SK-N-SH treated with all-trans-retinoic acid at 6 μM for 48 hours (cell line): ENCODE measurements around the gene FOXN3.

ENCODE experiments used
- ATAC-seq: fragments of 200-7000 bp; cut with Tn5 transposase; 3 replicates; pipeline ENCODE4 v1.9.1; 2020; ENCODE audit warnings: mild to moderate bottlenecking, moderate library complexity
- ARNTL ChIP-seq: fragments of 450-650 bp; formaldehyde crosslinking; IDR thresholded peaks from 2 replicates; pipeline ENCODE4 v1.5.0; 2020; ENCODE audit warnings: low read depth, mild to moderate bottlenecking, moderate library complexity, borderline replicate concordance
- BACH2 ChIP-seq: fragments of 250-450 bp; sonication (Bioruptor Pico); IDR thresholded peaks from 2 replicates; pipeline ENCODE4 v1.9.0; 2021; ENCODE audit warnings: mild to moderate bottlenecking, borderline replicate concordance
- CSDC2 ChIP-seq: fragments of 250-450 bp; sonication (Bioruptor Pico); IDR thresholded peaks from 2 replicates; pipeline ENCODE4 v1.5.0; 2020; ENCODE audit warnings: mild to moderate bottlenecking, moderate library complexity
- GLIS3 ChIP-seq: fragments of 250-450 bp; sonication (Bioruptor Pico); IDR thresholded peaks from 2 replicates; pipeline ENCODE4 v1.5.0; 2020; ENCODE audit warnings: mild to moderate bottlenecking, moderate library complexity
- ISL1 ChIP-seq: fragments of 250-450 bp; sonication (Bioruptor Pico); IDR thresholded peaks from 2 replicates; pipeline ENCODE4 v2.1.2; 2022; ENCODE audit warnings: mild to moderate bottlenecking, moderate library complexity
- OSR1 ChIP-seq: fragments of 250-450 bp; sonication (Bioruptor Pico); IDR thresholded peaks from 2 replicates; pipeline ENCODE4 v1.8.0; 2022; ENCODE audit warnings: moderate library complexity, mild to moderate bottlenecking, inconsistent platforms
- RARB ChIP-seq: fragments of 250-450 bp; sonication (Bioruptor Pico); IDR thresholded peaks from 2 replicates; pipeline ENCODE4 v1.8.0; 2021; ENCODE audit warnings: mild to moderate bottlenecking, moderate library complexity
- SNAI2 ChIP-seq: fragments of 250-450 bp; sonication (Bioruptor Pico); IDR thresholded peaks from 2 replicates; pipeline ENCODE4 v1.5.0; 2020; ENCODE audit warnings: mild to moderate bottlenecking, moderate library complexity
- TCF4 ChIP-seq: fragments of 250-450 bp; sonication (Bioruptor Pico); IDR thresholded peaks from 2 replicates; pipeline ENCODE4 v1.8.0; 2021; ENCODE audit warnings: mild to moderate bottlenecking, moderate library complexity, borderline replicate concordance
- TOX ChIP-seq: fragments of 250-450 bp; sonication (Bioruptor Pico); IDR thresholded peaks from 2 replicates; pipeline ENCODE4 v1.8.0; 2021; ENCODE audit warnings: mild to moderate bottlenecking, moderate library complexity, borderline replicate concordance
- ZC3H10 ChIP-seq: fragments of 250-450 bp; sonication (Bioruptor Pico); IDR thresholded peaks from 2 replicates; pipeline ENCODE4 v1.5.1; 2021; ENCODE audit warnings: mild to moderate bottlenecking, moderate library complexity
- ZFP3 ChIP-seq: fragments of 250-450 bp; sonication (Bioruptor Pico); IDR thresholded peaks from 2 replicates; pipeline ENCODE4 v1.5.0; 2020; ENCODE audit warnings: mild to moderate bottlenecking, moderate library complexity
- ZFP30 ChIP-seq: fragments of 450-650 bp; formaldehyde crosslinking; IDR thresholded peaks from 2 replicates; pipeline ENCODE4 v1.5.0; 2022; ENCODE audit warnings: mild to moderate bottlenecking, moderate library complexity
- ZNF565 ChIP-seq: fragments of 450-650 bp; formaldehyde crosslinking; conservative IDR thresholded peaks from 2 replicates; pipeline ENCODE4 v1.5.0; 2020; ENCODE audit warnings: low read depth, mild to moderate bottlenecking, moderate library complexity
- ZNF70 ChIP-seq: fragments of 450-650 bp; formaldehyde crosslinking; IDR thresholded peaks from 2 replicates; pipeline ENCODE4 v1.5.0; 2020; ENCODE audit warnings: mild to moderate bottlenecking, moderate library complexity
- TF ChIP-seq, protein P1 (sequence below): fragments of 250-450 bp; sonication (Bioruptor Pico); IDR thresholded peaks from 2 replicates; pipeline ENCODE4 v1.5.0; 2020; ENCODE audit warnings: mild to moderate bottlenecking, moderate library complexity
- TF ChIP-seq, protein P2 (sequence below): fragments of 250-450 bp; sonication (Bioruptor Pico); IDR thresholded peaks from 2 replicates; pipeline ENCODE4 v1.5.1; 2021; ENCODE audit warnings: mild to moderate bottlenecking, moderate library complexity
- TF ChIP-seq, protein P3 (sequence below): fragments of 250-450 bp; sonication (Bioruptor Pico); IDR thresholded peaks from 2 replicates; pipeline ENCODE4 v1.8.0; 2021; ENCODE audit warnings: low read depth, mild to moderate bottlenecking, moderate library complexity, borderline replicate concordance
- TF ChIP-seq, protein P4 (sequence below): fragments of 250-450 bp; sonication (Bioruptor Pico); IDR thresholded peaks from 2 replicates; pipeline ENCODE4 v1.5.1; 2020; ENCODE audit warnings: low read depth, mild to moderate bottlenecking, moderate library complexity
- TF ChIP-seq, protein P5 (sequence below): fragments of 250-450 bp; sonication (Bioruptor Pico); IDR thresholded peaks from 2 replicates; pipeline ENCODE4 v1.8.0; 2020; ENCODE audit warnings: mild to moderate bottlenecking, moderate library complexity, borderline replicate concordance

Gene FOXN3

DNA sequence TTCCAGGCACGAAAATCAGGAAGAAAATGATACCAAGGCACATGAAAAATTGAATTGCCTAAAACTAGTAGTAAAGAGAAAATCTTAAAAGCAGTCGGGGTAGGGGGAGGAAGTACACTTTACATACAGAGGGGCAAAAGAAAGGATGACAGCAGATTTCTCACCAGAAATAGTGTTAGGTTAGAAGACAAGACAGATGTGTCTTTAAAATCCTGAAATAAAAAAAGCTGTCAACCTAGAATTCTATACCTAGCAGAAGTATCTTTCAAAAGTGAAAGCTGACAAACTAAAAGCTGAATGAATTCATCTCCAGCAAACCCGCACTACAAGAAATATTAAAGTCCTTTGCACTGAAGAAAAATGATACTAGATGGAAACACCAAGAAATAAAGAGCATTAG, 280.4 kb downstream of the FOXN3 start:
- TF ChIP-seq, protein P1, sequence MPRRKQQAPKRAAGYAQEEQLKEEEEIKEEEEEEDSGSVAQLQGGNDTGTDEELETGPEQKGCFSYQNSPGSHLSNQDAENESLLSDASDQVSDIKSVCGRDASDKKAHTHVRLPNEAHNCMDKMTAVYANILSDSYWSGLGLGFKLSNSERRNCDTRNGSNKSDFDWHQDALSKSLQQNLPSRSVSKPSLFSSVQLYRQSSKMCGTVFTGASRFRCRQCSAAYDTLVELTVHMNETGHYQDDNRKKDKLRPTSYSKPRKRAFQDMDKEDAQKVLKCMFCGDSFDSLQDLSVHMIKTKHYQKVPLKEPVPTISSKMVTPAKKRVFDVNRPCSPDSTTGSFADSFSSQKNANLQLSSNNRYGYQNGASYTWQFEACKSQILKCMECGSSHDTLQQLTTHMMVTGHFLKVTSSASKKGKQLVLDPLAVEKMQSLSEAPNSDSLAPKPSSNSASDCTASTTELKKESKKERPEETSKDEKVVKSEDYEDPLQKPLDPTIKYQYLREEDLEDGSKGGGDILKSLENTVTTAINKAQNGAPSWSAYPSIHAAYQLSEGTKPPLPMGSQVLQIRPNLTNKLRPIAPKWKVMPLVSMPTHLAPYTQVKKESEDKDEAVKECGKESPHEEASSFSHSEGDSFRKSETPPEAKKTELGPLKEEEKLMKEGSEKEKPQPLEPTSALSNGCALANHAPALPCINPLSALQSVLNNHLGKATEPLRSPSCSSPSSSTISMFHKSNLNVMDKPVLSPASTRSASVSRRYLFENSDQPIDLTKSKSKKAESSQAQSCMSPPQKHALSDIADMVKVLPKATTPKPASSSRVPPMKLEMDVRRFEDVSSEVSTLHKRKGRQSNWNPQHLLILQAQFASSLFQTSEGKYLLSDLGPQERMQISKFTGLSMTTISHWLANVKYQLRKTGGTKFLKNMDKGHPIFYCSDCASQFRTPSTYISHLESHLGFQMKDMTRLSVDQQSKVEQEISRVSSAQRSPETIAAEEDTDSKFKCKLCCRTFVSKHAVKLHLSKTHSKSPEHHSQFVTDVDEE (CRISPR knock-in tag) = no peak
- no peak for TF ChIP-seq ZFP3 (CRISPR knock-in tag)
- TF ChIP-seq, protein P2, sequence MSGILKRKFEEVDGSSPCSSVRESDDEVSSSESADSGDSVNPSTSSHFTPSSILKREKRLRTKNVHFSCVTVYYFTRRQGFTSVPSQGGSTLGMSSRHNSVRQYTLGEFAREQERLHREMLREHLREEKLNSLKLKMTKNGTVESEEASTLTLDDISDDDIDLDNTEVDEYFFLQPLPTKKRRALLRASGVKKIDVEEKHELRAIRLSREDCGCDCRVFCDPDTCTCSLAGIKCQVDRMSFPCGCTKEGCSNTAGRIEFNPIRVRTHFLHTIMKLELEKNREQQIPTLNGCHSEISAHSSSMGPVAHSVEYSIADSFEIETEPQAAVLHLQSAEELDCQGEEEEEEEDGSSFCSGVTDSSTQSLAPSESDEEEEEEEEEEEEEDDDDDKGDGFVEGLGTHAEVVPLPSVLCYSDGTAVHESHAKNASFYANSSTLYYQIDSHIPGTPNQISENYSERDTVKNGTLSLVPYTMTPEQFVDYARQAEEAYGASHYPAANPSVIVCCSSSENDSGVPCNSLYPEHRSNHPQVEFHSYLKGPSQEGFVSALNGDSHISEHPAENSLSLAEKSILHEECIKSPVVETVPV (CRISPR knock-in tag) = no peak
- TF ChIP-seq, protein P3, sequence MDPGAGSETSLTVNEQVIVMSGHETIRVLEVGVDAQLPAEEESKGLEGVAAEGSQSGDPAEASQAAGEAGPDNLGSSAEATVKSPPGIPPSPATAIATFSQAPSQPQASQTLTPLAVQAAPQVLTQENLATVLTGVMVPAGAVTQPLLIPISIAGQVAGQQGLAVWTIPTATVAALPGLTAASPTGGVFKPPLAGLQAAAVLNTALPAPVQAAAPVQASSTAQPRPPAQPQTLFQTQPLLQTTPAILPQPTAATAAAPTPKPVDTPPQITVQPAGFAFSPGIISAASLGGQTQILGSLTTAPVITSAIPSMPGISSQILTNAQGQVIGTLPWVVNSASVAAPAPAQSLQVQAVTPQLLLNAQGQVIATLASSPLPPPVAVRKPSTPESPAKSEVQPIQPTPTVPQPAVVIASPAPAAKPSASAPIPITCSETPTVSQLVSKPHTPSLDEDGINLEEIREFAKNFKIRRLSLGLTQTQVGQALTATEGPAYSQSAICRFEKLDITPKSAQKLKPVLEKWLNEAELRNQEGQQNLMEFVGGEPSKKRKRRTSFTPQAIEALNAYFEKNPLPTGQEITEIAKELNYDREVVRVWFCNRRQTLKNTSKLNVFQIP = no peak
- TF ChIP-seq ZNF565 (CRISPR knock-in tag) = no peak
- no peak for ATAC-seq

DNA sequence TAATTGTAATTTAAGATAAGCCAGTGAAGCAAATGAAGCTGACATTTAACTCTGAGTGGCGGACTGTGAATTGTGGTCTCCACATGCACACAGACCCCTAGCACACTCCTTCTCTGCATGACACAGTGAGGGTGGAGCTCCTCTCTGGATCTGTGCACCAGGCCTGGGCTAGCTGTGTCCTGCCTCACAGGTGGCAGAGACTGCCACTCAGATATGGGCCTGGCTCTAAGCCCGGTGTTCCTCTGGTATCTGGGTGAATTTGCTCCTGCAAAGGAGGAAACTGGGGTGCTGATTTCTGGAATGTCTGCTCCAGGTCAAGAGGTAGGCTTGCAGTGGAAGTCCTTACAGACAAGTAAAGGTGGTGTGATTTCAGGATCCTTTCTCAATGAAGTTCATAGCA, 282.4 kb downstream of the FOXN3 start:
- no peak for ATAC-seq
- TF ChIP-seq, protein P2 (CRISPR knock-in tag) = no peak
- TF ChIP-seq ZNF565 (CRISPR knock-in tag) (no peak), CSDC2 (CRISPR knock-in tag) (no peak), RARB (CRISPR knock-in tag) (no peak), SNAI2 (CRISPR knock-in tag) (no peak), OSR1 (CRISPR knock-in tag) (no peak), ZFP3 (CRISPR knock-in tag) (no peak), BACH2 (CRISPR knock-in tag) (no peak), ZNF70 (CRISPR knock-in tag) (no peak), ISL1 (CRISPR knock-in tag) (no peak), TCF4 (CRISPR knock-in tag) (no peak), ARNTL (CRISPR knock-in tag) (no peak), GLIS3 (CRISPR knock-in tag) (no peak), TOX (CRISPR knock-in tag) (no peak), ZFP30 (no peak), ZC3H10 (CRISPR knock-in tag) (no peak)
- TF ChIP-seq, protein P1 (CRISPR knock-in tag) = no peak
- TF ChIP-seq, protein P4, sequence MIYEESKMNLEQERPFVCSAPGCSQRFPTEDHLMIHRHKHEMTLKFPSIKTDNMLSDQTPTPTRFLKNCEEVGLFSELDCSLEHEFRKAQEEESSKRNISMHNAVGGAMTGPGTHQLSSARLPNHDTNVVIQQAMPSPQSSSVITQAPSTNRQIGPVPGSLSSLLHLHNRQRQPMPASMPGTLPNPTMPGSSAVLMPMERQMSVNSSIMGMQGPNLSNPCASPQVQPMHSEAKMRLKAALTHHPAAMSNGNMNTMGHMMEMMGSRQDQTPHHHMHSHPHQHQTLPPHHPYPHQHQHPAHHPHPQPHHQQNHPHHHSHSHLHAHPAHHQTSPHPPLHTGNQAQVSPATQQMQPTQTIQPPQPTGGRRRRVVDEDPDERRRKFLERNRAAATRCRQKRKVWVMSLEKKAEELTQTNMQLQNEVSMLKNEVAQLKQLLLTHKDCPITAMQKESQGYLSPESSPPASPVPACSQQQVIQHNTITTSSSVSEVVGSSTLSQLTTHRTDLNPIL = no peak
- TF ChIP-seq, protein P5, sequence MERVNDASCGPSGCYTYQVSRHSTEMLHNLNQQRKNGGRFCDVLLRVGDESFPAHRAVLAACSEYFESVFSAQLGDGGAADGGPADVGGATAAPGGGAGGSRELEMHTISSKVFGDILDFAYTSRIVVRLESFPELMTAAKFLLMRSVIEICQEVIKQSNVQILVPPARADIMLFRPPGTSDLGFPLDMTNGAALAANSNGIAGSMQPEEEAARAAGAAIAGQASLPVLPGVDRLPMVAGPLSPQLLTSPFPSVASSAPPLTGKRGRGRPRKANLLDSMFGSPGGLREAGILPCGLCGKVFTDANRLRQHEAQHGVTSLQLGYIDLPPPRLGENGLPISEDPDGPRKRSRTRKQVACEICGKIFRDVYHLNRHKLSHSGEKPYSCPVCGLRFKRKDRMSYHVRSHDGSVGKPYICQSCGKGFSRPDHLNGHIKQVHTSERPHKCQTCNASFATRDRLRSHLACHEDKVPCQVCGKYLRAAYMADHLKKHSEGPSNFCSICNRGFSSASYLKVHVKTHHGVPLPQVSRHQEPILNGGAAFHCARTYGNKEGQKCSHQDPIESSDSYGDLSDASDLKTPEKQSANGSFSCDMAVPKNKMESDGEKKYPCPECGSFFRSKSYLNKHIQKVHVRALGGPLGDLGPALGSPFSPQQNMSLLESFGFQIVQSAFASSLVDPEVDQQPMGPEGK = no peak
- TF ChIP-seq, protein P3 = no peak
